Endothelial cell of umbilical vein (primary cell): Measurements from ENCODE around the gene CPT2. TPM values are rescaled to one million over a fixed set of nuclear protein-coding genes. Genes with fewer than 3 reads are reported as not detected.
A peak's percentile ranks its signal among the peaks of the same experiment; 100 is the strongest.

Experiments used
- BruUV-seq: library from RNA; stranded (reverse); fragments of 400-500 nt; replicated peaks from 2 replicates; lab custom pipeline; 2021; lab: Mats Ljungman, UMichigan
- CTCF ChIA-PET: fragments of 300-600, 350-600 bp; sonication (Branson Sonifier 250); formaldehyde crosslinking; loops from one replicate; lab custom pipeline; 2021; ENCODE audit warnings: antibody characterized with exemption, inconsistent platforms; lab: Charles Lee
- POLR2A ChIA-PET: fragments of 300-600, 350-600 bp; sonication (Branson Sonifier 250); formaldehyde crosslinking; loops from one replicate; lab custom pipeline; 2021; ENCODE audit warnings: antibody characterized with exemption, inconsistent platforms; lab: Charles Lee
- DNase-seq: peaks from one replicate; pipeline ENCODE4 v3.0.0-alpha.2; 2011; ENCODE audit warnings: low read depth, low spot score
- FAIRE-seq: peaks from 2 replicates; lab custom pipeline; 2011; peaks lifted over from hg19 to GRCh38; lab: Jason Lieb, UNC
- H2AFZ ChIP-seq: 2 replicates; pipeline ENCODE4 v1.6.0; 2012; ENCODE audit warnings: low read depth, low read length, control low read depth, inconsistent platforms
- H3K27ac ChIP-seq: 2 replicates; pipeline ENCODE4 v1.5.1; 2011; ENCODE audit warnings: low read depth, mild to moderate bottlenecking, control low read depth, low read length, moderate library complexity; ENCODE audit not compliant: insufficient read depth
- H3K27me3 ChIP-seq, 2 experiments: 2 replicates each; pipeline versions ENCODE4 v1.6.0 to v1.6.1; 2011; ENCODE audit warnings: low read length in 2 of 2, mixed read lengths in 1 of 2; ENCODE audit not compliant: control insufficient read depth in 2 of 2, insufficient read depth in 2 of 2
- H3K36me3 ChIP-seq, 2 experiments: 2 replicates in 1 of 2; 3 replicates in 1 of 2; pipeline ENCODE4 v1.5.1; 2011; ENCODE audit warnings: low read length in 2 of 2, mild to moderate bottlenecking in 1 of 2, moderate library complexity in 1 of 2; ENCODE audit not compliant: control insufficient read depth in 2 of 2, insufficient read depth in 2 of 2; ENCODE audit errors: extremely low read depth in 1 of 2
- H3K4me1 ChIP-seq: 3 replicates; pipeline ENCODE4 v1.5.1; 2011; ENCODE audit warnings: mild to moderate bottlenecking, low read length; ENCODE audit not compliant: control insufficient read depth, insufficient read depth; ENCODE audit errors: extremely low read depth
- H3K4me2 ChIP-seq: 2 replicates; pipeline ENCODE4 v1.6.1; 2011; ENCODE audit warnings: low read length, control low read depth, mixed read lengths; ENCODE audit not compliant: insufficient read depth
- H3K4me3 ChIP-seq, 3 experiments: fragments of 200-600 bp in 1 of 3; sonication (generic), shearing (Covaris generic) in 1 of 3; replicated peaks in 1 of 3; 2 replicates each; pipeline ENCODE4 v1.5.1; 2011 to 2016; ENCODE audit warnings: control low read depth in 3 of 3, low read length in 3 of 3, mild to moderate bottlenecking in 2 of 3, inconsistent platforms in 1 of 3, low read depth in 1 of 3, moderate library complexity in 1 of 3; ENCODE audit not compliant: insufficient read depth in 1 of 3
- H3K79me2 ChIP-seq: 2 replicates; pipeline ENCODE4 v1.6.0; 2012; ENCODE audit warnings: low read length, inconsistent platforms; ENCODE audit not compliant: control insufficient read depth, insufficient read depth
- H3K9ac ChIP-seq: replicated peaks from 2 replicates; pipeline ENCODE3; 2011; ENCODE audit warnings: low read length, control low read depth; ENCODE audit not compliant: insufficient read depth; ENCODE audit errors: extremely low read depth
- H3K9me1 ChIP-seq: replicated peaks from 3 replicates; pipeline ENCODE4 v1.6.0; 2011; ENCODE audit warnings: mild to moderate bottlenecking, low read length; ENCODE audit not compliant: control insufficient read depth, insufficient read depth; ENCODE audit errors: extremely low read depth
- H3K9me3 ChIP-seq: replicated peaks from 2 replicates; pipeline ENCODE4 v1.5.1; 2012; ENCODE audit warnings: low read length, inconsistent platforms; ENCODE audit not compliant: control insufficient read depth, insufficient read depth
- H4K20me1 ChIP-seq: replicated peaks from 2 replicates; pipeline ENCODE3; 2011; ENCODE audit warnings: mild to moderate bottlenecking, low read length; ENCODE audit not compliant: control insufficient read depth, insufficient read depth; ENCODE audit errors: extremely low read depth
- JUN ChIP-seq: IDR thresholded peaks from 2 replicates; pipeline ENCODE4 v1.6.1; 2011; ENCODE audit warnings: borderline replicate concordance, low read depth; ENCODE audit not compliant: insufficient read length, insufficient read depth
- MYC ChIP-seq: IDR thresholded peaks from one replicate; pipeline ENCODE4 v1.6.1; 2011; ENCODE audit warnings: mild to moderate bottlenecking, low read depth, low read length
- POLR2A ChIP-seq: IDR thresholded peaks from 2 replicates; pipeline ENCODE4 v1.6.1; 2012; ENCODE audit warnings: low read depth, mild to moderate bottlenecking, control low read depth, low read length
- POLR2AphosphoS5 ChIP-seq: IDR thresholded peaks from 2 replicates; pipeline ENCODE4 v1.6.1; 2012; ENCODE audit warnings: low read depth, mild to moderate bottlenecking, control low read depth, low read length, moderate library complexity; ENCODE audit not compliant: insufficient read depth
- dilution Hi-C: fragments of 300-500 bp; cut with MboI; formaldehyde crosslinking; loops from one replicate; pipeline ENCODE4 v1.15.0; 2019; ENCODE audit warnings: low sequenced_read_pairs; ENCODE audit not compliant: extremely low pct_ligation_motif_present
- intact Hi-C: fragments of 100-400 bp; cut with micrococcal nuclease; formaldehyde crosslinking; loops from one replicate; pipeline ENCODE4 v1.10.0; 2022
- polyA plus RNA-seq, 4 experiments: library from polyadenylated mRNA; depleted of rRNA in 3 of 4; stranded (reverse) in 3 of 4; unstranded in 1 of 4; fragments of >200 nt; gene quantifications; 2 replicates each; pipeline versions ENCODE4 v1.2.1 to v1.2.3, GENCODE V29; 2011 to 2012; ENCODE audit warnings: missing spikeins in 1 of 4
- total RNA-seq: library from RNA; stranded (reverse); gene quantifications from 2 replicates; pipeline ENCODE4 v1.2.3, GENCODE V29; 2021
- TF ChIP-seq, protein P1 (sequence below): IDR thresholded peaks from 2 replicates; pipeline ENCODE4 v1.6.1; 2011; ENCODE audit not compliant: insufficient read depth, insufficient read length

Gene CPT2
- total and polyA plus RNA-seq, 2 donors (not counting 3 experiments of a cell fraction or from before 2014, with no cell fraction given): 10.6 to 11.6 TPM

DNA sequence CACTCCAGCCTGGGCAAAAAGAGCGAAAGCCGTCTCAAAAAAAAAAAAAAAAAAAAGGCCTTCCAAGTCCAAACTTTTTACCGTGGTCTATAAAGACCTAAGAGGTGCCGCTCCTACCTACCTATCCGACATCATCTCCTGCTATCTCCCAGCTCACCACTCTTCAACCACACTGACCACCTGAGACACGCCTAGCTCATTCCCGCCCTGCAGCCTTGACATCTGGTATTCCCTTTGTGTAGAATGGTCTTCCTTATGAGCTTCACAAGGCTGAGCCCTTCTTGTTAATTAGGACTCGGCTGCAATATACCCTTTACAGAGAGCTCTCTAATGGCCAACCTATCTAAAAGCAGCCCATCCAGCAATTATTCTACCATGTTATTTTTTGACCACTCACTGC is 41.0 kb downstream of the CPT2 start:
- no peaks in the 10 kb centered on the region for H4K20me1 ChIP-seq
- BruUV-seq: no TSS peak
- peak overlapping the region; percentile 94 for H3K4me2 ChIP-seq
- peaks cover 12% of the 10 kb centered on the region in 2 experiments for H3K36me3 ChIP-seq
- POLR2A ChIA-PET: no interaction called here
- H2AFZ ChIP-seq: no peak overlapping the region
- H3K4me3 ChIP-seq: peak overlapping the region; percentile 82 to 97 (median 89)
- peaks cover 33% of the 10 kb centered on the region for H3K79me2 ChIP-seq
- peak overlapping the region; percentile 95 for H3K9ac ChIP-seq
- no peaks in the 10 kb centered on the region for H3K27me3 ChIP-seq
- intact Hi-C loops (loop anchor here (1.0 kb wide), 2 partner anchors 17 to 89 kb away; partner anchors contain the start of gene CZIB), dilution Hi-C loops (no loop called here)
- H3K9me3 ChIP-seq: no peaks in the 10 kb centered on the region
- CTCF ChIA-PET: no interaction called here
- TF ChIP-seq, protein P1, sequence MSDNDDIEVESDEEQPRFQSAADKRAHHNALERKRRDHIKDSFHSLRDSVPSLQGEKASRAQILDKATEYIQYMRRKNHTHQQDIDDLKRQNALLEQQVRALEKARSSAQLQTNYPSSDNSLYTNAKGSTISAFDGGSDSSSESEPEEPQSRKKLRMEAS: no peak
- FAIRE-seq (no peak), DNase-seq (no peak)
- H3K27ac ChIP-seq: peak overlapping the region; percentile 81
- H3K4me1 ChIP-seq: peaks cover 8% of the 10 kb centered on the region
- no peaks in the 10 kb centered on the region for H3K9me1 ChIP-seq

DNA sequence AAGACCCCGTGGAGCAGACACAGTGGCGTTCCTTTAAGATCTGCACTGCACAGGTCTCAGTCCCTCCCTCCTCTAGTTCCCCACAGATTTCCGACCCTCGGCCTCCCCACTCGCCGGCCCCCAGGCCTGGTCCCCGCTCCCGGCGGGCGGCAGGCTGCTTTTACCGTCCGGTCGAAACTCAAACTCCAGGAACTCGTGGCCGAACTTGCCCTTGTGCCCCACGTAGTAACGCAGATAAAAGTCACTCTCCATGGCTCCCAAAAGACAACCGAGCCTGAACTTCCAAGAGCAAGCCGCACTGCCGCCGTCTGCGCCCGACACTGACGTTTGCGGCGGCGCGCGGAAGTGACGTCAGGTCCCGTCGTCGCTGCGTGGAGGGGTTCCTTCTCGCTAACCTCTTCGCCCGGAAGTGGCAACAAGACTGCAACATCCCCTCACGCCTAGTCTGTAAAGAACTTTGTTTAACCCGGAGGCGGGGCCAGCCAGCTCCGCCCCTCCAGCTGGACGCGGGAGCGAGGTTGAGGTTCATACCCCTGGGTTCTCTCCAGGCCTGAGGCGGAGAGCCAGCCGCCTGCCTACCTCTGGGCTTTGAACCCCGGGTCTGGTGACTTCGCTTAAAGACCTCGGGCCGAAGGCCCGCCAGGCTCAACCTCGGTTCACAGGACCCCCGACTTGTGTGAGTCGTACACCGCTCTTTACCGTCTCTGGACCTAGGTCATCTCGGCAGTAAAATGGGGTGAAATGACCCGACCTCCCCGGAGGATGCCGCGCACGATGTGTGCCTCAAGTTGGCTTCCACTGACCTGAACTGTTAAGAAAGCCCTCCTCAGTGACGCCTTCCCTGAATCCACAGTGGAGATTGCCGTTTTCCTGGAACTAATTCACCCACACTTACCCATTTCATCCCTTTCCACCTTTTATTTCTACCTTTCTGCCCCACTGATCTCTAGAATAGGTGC is 41.9 kb downstream of the CPT2 start, which contains the start of gene MAGOH:
Gene MAGOH (minus strand): TSS at position 322 of the 959 bp plus-strand sequence. CDS start 70 bp downstream, at position 252.
- FAIRE-seq (peak; percentile 98), DNase-seq (peak; percentile 97)
- H4K20me1 ChIP-seq: no peaks in the 10 kb centered on the region
- H3K27ac ChIP-seq: peak within 1 kb of the TSS; percentile 81
- peak within 1 kb of the TSS; percentile 91 for H2AFZ ChIP-seq
- no peaks in the 10 kb centered on the region for H3K9me3 ChIP-seq
- TSS peak; percentile 95 for BruUV-seq
- ChIA-PET CTCF (no interaction called here), POLR2A (no interaction called here)
- peaks cover 33% of the 10 kb centered on the region for H3K79me2 ChIP-seq
- H3K36me3 ChIP-seq: peaks cover 9 to 10% of the 10 kb centered on the region in 2 experiments
- TF ChIP-seq JUN: no peak
- peak; percentile 6 for TF ChIP-seq MYC
- peak; percentile 89 for TF ChIP-seq POLR2AphosphoS5
- TF ChIP-seq POLR2A: peak; percentile 85
- H3K9ac ChIP-seq: peak within 1 kb of the TSS; percentile 95
- H3K9me1 ChIP-seq: no peaks in the 10 kb centered on the region
- H3K27me3 ChIP-seq: no peaks in the 10 kb centered on the region
- dilution Hi-C loops (no loop called here), intact Hi-C loops (loop anchor here (1.0 kb wide), 2 partner anchors 18 to 88 kb away; partner anchors contain the start of gene CZIB)
- peaks cover 8% of the 10 kb centered on the region for H3K4me1 ChIP-seq
- peak within 1 kb of the TSS; percentile 82 to 97 (median 89) for H3K4me3 ChIP-seq
- H3K4me2 ChIP-seq: peak within 1 kb of the TSS; percentile 94
